NCI-H460 (cell line): Measurements from ENCODE around the gene GSTO1. TPM values are rescaled to one million over a fixed set of nuclear protein-coding genes. Genes with fewer than 3 reads are reported as not detected.
A peak's percentile ranks its signal among the peaks of the same experiment; 100 is the strongest.
"Not testable (repeated sequence)": the region's sequence is repeated elsewhere in the genome, so short reads cannot be mapped to it uniquely, and the experiment has no call there.

ENCODE experiments used
- DNase-seq: peaks from one replicate; pipeline ENCODE4 v3.0.0-alpha.2; 2016; ENCODE audit warnings: low read depth; ENCODE audit errors: extremely low read depth
- polyA plus RNA-seq: library from polyadenylated mRNA; depleted of rRNA; stranded (reverse); fragments of >200 nt; gene quantifications from 2 replicates; pipeline ENCODE4 v1.2.3, GENCODE V29; 2014; cell fraction: nucleus; rRNA removed
- total RNA-seq: library from RNA; depleted of rRNA; stranded (reverse); fragments of >200 nt; shearing (Covaris generic); gene quantifications from 2 replicates; pipeline ENCODE4 v1.2.3, GENCODE V29; 2014; rRNA removed

Gene GSTO1
- total RNA-seq: 202 and 212 TPM in 2 replicates
- polyA plus RNA-seq: 110 and 125 TPM in 2 replicates

DNA sequence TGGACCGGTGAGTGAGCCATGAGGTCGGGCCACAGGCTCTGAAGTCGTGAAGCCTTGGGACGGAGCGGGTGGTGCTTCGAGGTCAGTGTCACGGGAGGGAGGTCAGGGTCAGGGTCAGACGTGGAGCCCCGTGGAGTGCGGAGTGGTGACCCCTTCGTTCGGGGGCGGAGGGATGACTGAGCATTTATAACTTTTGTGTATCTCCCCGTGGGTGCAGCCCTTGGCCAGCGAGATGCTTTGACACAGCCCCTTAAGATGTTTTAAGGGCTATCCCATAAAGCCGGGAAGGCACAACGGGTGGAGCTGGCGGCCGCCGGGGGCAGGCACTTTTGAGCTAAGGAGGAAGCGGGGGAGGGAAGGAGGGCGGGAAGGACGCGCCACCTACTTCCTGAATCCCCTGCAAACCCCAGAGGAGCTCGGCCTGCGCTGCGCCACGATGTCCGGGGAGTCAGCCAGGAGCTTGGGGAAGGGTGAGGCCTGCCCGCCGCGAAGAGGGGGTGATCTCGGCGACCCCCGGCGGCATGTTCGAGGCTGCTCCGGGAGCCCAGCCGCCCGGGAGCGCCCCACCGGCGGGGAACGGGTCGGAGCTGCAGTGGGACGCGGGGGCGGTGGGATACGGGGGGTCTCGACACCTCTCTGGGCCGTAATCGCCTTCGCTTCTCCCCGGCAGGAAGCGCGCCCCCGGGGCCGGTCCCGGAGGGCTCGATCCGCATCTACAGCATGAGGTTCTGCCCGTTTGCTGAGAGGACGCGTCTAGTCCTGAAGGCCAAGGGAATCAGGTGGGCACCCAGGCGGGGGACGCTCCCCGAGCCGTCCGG lies at the start of gene GSTO1:
TSS of gene GSTO1 (plus strand) at position 400 of the 818 bp plus-strand sequence. CDS start at position 437, 37 bp downstream.
- DNase-seq: peak; percentile 58

DNA sequence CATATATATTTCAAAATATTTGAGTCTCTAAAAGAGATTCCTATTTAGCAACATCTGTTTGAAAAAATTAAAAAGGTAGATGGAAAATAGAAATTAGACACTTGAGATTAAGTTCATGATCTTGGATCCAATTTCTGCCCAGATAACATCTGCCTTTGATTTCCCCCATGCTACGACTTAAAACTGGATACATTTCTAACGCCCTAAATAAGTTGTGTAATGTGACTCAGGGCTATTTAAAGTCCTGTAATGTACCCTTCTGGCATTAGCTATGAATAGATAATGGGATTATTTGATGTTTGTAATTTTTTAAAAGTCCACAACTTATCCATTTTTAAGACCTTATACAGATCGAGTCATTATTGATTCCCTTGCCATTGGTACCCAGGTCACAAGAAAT lies 46.0 kb upstream of the GSTO1 start:
- no peak for DNase-seq

DNA sequence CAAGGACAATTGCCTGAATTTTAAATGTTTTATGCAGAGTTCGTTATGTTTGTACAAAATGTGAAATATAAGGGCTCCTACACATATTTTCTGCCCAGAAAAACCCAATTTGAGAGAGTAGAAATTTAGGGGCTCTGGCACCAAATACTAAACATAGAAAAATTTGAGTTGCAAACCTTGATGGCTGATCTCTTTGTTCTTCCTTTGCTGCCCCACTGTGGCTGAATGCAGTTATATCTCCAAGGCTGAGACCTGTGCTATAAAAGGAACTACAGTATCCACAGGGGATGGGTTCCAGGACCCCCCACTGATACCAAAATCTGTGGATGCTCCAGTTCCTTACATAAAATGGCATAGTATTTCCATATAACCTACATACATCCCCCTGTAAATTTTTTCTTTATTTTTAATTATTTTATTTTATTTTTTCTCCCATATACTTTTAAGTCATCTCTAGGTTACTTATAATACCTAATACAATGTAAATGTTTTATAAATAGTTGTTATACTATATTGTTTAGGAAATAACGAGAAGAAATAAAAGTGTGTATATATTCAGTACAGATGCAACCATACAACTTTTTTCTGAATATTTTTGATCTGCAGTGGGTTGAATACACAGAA lies 45.0 kb upstream of the GSTO1 start:
- peak; percentile 48 for DNase-seq

DNA sequence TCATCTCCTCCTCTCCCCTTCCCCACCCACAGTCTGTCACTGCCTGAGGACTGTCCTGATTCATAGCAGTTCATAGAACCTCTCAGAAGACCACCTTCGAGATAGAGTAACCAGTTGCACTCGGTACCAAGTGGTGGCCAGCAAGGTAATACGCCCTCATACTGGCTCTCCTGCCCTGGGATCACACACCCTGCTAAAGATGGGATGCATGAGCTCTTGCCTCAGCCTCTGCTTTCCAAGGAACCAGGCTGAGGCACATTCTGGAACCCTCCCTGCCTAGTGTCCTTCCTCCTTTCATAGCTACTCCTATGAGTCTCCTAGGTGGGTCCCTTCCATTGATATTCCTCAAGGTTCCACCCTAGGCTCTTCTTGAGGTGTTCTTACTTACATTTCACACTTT lies 38.1 kb upstream of the GSTO1 start:
- no peak for DNase-seq

DNA sequence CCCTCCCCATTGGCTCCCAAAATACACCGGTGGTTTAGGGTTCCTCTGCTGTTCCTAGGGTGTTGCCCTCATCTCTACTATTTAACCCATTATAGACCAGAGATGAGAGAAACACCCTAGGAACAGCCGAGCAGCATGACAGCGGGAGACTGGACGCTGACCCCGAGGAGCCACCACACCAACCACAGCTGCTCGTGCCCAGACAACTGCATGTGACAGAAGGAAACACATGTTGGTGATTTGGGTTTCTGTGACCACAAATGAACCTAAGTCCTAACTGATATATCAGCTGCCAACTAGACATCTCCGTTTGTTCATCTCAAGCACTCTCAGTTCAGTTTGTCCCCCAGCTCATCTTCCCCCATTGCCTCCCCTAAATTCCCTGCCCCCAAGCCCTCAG lies 35.9 kb upstream of the GSTO1 start:
- DNase-seq: no peak

DNA sequence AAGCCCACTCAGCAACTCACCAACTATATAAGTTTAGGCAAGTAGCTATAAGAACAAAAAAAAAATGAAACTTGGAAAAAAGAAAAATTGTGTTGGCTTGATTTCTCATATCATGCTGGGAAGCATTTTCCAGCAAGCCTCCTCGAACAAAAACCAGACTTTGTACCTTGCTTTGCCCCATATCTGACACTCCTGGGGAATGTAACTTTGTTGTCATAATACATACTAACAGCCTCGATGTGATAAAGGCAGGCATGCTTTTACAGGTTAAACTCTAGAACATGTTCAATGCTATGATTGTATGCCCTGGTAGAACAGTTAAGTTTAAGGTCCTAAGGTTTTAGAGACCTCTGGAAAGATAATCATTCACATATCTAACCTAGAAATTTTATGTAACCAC lies 34.2 kb upstream of the GSTO1 start:
- no peak for DNase-seq

DNA sequence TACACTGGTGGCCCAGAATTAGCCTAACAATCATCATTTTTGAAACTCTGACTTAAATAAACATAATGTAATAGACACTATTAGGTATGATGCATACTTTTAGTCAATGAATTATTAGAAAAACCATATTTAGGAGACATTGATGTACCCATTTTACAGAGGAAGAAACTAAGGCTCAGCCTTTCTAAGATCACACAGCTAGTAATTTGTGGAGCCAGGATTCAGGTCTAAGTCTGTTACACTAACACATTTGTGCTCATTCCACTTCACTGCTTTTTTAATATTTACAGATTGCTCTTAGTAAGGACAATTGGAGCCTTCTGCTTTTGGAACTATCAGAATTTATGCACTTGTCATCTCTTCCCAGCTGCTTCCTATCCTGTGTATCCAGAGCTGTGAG lies 31.4 kb upstream of the GSTO1 start:
- DNase-seq: no peak

DNA sequence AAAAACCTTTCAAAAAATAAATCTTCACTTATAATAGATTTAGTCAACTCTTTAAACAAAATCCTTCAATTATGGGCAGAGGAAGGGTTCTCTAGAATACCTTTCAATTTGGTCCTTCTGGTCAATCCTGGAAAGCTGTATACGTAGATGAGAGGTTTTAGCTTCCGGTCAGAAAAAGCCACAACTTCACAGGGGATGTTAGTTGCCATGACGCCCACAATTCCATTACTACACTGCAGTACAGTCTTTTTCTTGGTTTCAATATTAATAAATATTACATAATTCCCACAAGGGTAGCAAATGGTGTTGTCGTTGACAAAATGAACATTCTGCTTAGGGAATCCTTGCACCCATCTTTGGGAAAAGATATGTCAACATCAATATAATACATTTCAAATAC lies 24.2 kb upstream of the GSTO1 start:
- DNase-seq: no peak

DNA sequence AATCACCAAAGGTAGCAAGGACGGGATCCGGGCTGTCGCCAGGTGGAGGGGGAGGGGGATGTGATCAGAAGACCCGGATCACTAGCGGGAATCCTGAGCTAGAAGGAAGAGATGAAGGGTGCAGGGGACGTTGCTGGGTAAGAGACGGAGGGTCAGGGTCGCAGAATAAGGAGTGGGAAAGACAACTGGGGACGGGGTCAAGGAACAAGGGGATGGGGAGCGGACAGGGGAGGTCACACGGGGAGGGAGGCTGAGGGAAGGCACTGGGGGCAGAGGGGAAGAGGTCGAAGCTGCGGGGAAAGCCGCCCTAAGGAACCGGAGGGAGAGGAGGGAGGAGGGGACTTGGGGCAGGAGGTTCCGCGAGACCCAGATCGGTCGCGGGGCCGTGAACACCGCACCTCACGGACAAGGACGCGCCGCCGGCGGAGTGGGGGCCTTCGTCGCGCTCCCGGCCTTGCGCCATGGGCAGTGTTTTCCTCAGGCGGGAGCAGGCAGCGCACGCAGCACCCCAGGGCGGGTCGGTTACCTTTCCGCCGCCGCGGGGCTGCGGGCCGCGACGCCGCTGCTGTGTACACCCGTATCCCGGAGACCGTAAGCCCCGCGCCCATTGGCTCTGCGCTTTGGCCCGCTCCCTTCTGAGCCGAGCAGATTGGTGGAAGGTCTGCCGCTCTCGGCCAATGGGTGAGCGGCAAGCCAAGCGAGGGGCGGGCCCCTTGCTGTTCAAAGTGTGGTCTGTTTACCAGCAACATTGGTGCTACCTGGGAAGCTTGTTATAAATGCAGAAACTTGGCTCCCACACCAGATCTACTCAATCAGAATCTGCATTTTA lies 22.7 kb upstream of the GSTO1 start, which contains the start of gene CFAP43:
TSS of gene CFAP43 (minus strand) at position 581 of the 829 bp plus-strand sequence. CDS start at position 463, 118 bp downstream.
- peak; percentile 97 for DNase-seq

DNA sequence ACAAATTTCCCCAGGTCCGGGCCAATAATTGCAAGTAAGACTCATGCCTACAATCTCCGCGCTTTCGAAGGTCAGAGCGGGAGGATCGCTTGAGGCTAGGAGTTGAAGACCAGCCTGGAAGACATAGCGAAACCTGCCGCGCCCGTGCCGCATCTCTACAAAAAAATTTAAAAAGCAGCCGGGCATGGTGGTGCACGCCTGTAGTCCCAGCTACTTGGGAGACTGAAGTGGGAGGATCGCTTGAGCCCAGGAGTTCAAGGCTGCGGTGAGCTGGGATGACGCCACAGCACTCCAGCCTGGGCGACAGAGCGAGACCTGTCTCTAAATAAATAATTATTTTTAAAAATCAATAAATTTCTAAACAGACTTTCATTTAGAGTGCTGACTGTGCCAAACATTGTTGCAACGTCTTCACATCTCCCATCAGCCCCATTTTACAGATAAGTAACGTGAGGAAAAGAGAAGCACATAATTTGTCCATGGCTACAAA lies 22.0 kb upstream of the GSTO1 start:
- no peak for DNase-seq

DNA sequence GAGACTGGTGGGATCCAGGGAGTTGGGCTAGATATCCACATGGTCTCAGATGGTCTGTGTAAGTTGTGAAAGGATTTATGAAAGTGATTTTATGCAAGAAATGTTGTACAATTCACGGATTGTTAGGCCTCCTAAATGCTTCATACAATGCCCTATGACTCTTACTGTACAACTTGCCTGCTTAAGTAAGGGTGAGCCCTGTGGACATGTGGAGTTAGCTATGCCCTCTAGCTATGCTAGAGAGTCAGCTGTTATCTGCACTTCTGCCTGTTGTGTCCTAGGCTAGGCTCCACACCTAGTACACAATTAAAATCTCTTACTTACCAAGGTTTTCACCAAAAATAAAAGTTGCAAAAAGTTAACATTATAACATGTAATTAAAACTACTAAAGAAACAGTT lies 20.9 kb upstream of the GSTO1 start:
- DNase-seq: no peak

DNA sequence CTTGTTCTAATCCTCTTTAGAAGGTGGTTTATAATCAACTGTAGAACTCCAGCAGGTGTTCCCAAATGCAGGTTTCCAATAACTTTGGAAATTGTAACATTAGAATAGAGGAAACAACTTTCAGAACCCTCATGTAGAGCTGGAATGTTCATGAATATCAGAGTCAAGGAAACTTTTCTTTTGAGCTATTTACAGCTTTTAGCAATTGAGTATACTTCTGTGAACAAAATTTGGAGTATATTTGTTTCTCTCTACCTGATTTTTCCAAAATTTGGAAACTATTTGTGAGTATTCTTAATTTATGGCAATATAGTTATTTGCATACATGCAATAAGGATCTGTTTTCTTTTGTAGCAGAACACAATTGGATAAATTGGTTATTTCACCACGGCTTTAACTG lies 19.8 kb upstream of the GSTO1 start:
- no peak for DNase-seq

DNA sequence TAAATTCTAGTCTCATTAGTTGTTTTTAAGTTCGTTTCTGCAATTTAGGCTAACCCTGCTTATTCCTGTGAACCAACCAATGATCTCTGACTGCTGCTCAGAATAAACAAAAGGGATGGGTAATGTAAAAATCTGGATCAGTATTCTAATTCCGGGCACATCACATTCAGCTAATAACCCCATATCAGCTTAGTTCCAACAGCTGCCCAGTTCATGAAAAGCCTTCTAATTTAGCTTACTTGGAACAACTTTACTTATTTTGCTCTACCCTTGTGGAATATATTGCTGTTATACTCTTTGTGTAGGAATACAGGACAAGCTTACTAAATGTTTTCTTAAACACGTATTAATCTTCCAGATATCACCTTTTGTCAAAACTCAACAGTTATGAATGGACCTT lies 18.9 kb upstream of the GSTO1 start:
- no peak for DNase-seq

DNA sequence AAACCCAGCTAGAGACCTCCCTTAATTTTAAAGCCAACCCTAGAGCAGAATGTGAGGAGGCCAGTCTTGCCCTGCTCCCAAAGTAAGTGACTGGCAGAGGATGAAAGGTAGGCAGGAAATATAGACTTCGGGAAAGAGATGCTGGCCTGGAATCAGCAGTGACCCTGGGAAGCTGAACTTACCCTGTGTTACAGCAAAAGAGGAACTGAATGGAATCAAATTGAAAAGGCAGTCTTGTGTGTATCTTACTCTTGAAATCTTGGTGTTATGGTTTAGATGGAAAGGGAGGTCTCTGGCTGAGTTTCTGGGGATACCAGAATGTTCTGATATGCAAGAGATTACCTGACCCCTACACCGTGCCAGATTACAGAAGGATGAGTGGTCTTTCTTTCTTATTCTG lies 14.6 kb upstream of the GSTO1 start:
- no peak for DNase-seq

DNA sequence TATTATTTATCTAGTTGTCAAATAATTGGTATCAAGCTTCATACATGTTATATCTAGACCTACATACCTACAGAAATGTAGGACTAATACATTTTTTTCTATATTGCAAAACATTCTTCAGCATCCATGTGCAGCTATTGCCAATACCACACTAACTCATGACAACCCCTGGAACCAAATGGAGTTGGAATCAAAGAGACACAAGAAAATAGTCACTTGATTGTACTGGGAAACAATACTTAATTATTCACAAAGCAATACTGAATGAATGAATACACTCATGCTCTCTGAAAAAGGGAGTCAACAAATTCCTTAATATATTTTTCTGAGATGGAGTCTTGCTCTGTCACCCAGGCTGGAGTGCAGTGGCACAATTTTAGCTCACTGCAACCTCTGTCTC lies 12.1 kb upstream of the GSTO1 start:
- no peak for DNase-seq

DNA sequence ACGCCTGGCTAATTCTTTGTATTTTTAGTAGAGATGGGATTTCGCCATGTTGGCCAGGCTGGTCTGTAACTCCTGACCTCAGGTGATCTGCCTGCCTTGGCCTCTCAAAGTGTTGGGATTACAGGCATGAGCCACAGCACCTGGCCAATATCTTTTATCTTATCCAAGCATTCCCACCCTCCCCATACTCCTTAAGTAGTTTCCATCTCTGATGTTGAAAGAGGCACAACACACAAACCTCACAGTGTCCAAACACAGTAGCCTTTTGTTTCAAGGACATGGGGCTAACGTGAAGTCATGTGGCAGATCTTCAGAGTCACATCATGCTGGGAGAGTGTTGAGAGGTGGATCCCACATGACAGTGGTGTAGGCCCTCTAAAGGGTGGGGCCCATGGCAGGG lies 11.7 kb upstream of the GSTO1 start:
- not testable (repeated sequence) for DNase-seq

DNA sequence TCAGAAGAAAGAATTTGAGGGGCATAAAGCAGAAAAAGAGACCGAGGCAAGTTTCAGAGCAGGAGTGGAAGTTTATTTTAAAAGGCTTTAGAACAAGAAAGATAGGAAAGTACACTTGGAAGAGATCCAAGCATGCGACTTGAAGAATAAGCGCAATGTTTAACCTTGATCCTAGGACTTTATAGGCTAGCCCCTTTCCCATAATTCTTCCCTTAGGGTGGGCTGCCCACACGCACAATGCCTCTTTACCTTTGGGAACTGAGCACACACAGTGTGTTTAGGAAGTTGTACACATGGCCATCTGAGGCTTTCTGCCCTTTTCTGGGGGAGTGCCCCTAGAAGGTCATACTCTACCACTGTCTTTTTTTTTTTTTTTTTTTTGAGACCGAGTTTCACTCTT lies 11.2 kb upstream of the GSTO1 start:
- no peak for DNase-seq

DNA sequence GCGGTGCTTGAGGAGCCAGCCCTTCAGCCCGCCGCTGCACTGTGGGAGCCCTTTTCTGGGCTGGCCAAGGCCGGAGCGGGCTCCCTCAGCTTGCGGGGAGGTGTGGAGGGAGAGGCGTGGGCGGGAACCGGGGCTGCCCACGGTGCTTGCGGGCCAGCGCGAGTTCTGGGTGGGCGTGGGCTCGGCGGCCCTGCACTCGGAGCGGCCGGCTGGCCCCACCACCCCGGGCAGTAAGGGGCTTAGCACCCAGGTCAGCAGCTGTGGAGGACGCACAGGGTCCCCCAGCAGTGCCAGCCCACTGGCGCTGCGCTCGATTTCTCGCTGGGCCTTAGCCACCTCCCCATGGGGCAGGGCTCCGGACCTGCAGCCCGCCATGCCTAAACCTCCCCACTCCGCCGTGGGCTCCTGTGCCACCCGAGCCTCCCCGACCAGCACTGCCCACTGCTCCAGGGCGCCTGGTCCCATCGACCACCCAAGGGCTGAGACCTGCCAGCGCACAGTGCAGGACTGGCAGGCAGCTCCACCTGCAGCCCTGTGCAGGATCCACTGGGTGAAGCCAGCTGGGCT lies 9.5 kb upstream of the GSTO1 start:
- no peak for DNase-seq

DNA sequence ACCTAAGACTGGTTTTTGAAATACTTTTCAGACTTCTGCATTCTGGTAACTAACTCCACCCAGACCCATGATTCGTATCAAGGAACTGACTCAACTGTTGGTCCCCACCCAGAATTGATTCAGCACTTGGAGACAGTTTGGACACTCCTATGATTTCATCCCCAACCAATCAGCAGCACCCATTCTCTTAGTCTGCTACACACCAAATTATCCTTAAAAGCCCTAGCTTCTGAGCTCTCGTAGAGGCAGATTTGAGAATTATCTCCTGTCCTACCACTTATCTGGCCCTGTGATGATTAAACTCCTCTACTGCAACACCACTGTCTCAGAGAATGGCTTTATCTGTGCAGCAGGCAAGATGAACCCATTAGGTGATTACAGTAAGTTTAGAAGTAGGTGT lies 7.7 kb upstream of the GSTO1 start:
- no peak for DNase-seq

DNA sequence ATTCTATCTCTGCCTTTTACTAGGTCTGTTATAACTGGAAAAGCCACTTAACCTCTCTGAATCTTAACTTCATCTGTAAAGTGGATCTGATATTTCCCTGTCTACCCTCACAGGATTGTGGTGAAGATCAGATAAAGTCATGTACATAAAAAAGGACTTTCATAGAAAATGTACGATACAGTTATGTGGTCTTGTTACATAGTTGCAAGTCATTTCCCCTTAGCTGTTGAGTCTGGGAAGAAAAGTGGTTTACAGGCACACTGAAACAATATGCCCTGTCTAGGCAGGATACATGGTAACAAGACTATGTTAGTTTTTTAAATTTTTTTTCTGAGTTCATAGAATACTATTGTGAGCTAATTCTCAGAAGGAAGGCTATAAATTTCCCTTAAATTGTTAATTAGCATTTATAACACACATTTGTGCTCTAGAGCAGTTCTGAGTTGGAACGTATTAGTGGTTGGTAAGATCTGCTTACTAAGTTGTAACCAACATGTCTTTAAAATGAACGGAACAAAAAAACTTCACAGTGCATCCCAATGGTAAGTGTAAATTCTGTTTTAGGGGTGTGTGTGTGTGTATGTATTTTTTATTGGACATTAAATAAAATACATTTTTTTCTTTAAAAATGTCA lies 7.1 kb upstream of the GSTO1 start:
- DNase-seq: no peak
